RWPE1 (cell line): Measurements from ENCODE around the gene KDM4B.
A peak's percentile ranks its signal among the peaks of the same experiment; 100 is the strongest.

Source experiments
- CTCF ChIA-PET: fragments of 350-600 bp; sonication (Branson Sonifier 250); formaldehyde crosslinking; extraction: SDS; loops from one replicate; lab custom pipeline; 2021; lab: Yijun Ruan, JAX
- POLR2A ChIA-PET: fragments of 400-600 bp; formaldehyde crosslinking; extraction: SDS; loops from one replicate; lab custom pipeline; 2020; ENCODE audit warnings: antibody characterized with exemption; ENCODE audit not compliant: low non-redundant PET; lab: Yijun Ruan, JAX
- DNase-seq: peaks from one replicate; pipeline ENCODE4 v3.0.0; 2012; ENCODE audit warnings: low spot score
- H3K27ac ChIP-seq: fragments of 450-650 bp; 2 replicates; pipeline ENCODE4 v1.5.1; 2017
- CTCF ChIP-seq: fragments of 450-650 bp; conservative IDR thresholded peaks from 2 replicates; pipeline ENCODE4 v1.5.1; 2017; ENCODE audit warnings: low read depth, mild to moderate bottlenecking

Gene KDM4B

GRCh38 chr19:5012688-5013457, 44.0 kb downstream of the KDM4B start:
- peak overlapping the region; percentile 33; the same call in 1 of the 2 replicates for H3K27ac ChIP-seq
- POLR2A ChIA-PET = interaction anchor here (0.6 kb wide), 1 partner anchor 63 kb away, joined by 4 read pairs; no protein-coding TSS in a partner anchor

GRCh38 chr19:5013761-5014160, 44.8 kb downstream of the KDM4B start:
- peak overlapping the region; percentile 33 for H3K27ac ChIP-seq
- no peak for TF ChIP-seq CTCF
- no peak for DNase-seq
- ChIA-PET POLR2A (no interaction called here), CTCF (no interaction called here)

More at GRCh38 chr19:5012688-5013457, 44.0 kb downstream of the KDM4B start:
- no peak for DNase-seq
- CTCF ChIA-PET = no interaction called here
- no peak for TF ChIP-seq CTCF

- H3K27ac ChIP-seq = peak overlapping the region; percentile 23
- CTCF ChIA-PET = interaction anchor here (0.7 to 1.1 kb wide), 2 partner anchors 33 to 309 kb away, joined by 3 to 7 read pairs; no protein-coding TSS in a partner anchor
- TF ChIP-seq CTCF = no peak
- POLR2A ChIA-PET = no interaction called here
- no peak for DNase-seq
Observed at GRCh38 chr19:5014941-5015340, 46.0 kb downstream of the KDM4B start.

GRCh38 chr19:5016268-5016667, 47.4 kb downstream of the KDM4B start:
- POLR2A ChIA-PET = no interaction called here
- DNase-seq = no peak
- peak overlapping the region; percentile 75 for H3K27ac ChIP-seq
- no peak for TF ChIP-seq CTCF
- CTCF ChIA-PET = interaction anchor here (0.6 to 1.9 kb wide), 2 partner anchors 15 to 552 kb away, joined by 3 to 5 read pairs; partner anchors contain the start of gene TINCR

- DNase-seq = no peak
- no peak for TF ChIP-seq CTCF
- H3K27ac ChIP-seq = peak overlapping the region; percentile 75
- ChIA-PET CTCF (interaction anchor here (0.5 to 1.9 kb wide), 4 partner anchors 15 to 149 kb away, joined by 3 to 5 read pairs (median 3); partner anchors contain the start of gene PLIN3), POLR2A (no interaction called here)
Observed at GRCh38 chr19:5016781-5017180, 47.9 kb downstream of the KDM4B start.

- CTCF ChIA-PET = interaction anchor here (0.5 to 1.9 kb wide), 5 partner anchors 14 to 150 kb away, joined by 3 to 5 read pairs (median 3); partner anchors contain the start of gene PLIN3
- peak; percentile 72 for DNase-seq
- POLR2A ChIA-PET = no interaction called here
- peak overlapping the region; percentile 75 for H3K27ac ChIP-seq
- 0 out of 2 replicates have a peak, but pooled peaks have one; percentile 15 for TF ChIP-seq CTCF
Observed at GRCh38 chr19:5017235-5017634, 48.3 kb downstream of the KDM4B start.
